Keratinocyte (primary cell): ENCODE data around the gene MFAP3L. TPM values are rescaled to one million over a fixed set of nuclear protein-coding genes. Genes with fewer than 3 reads are reported as not detected.

Experiments used
- DNase-seq: peaks from one replicate; pipeline ENCODE4 v3.0.0-alpha.2; 2011; ENCODE audit warnings: low read depth, missing footprints, low spot score
- FAIRE-seq: peaks from 2 replicates; lab custom pipeline; 2011; peaks lifted over from hg19 to GRCh38; lab: Jason Lieb, UNC
- H2AFZ ChIP-seq: 2 replicates; pipeline ENCODE4 v1.6.0; 2012; ENCODE audit warnings: low read length, control low read depth, inconsistent platforms; ENCODE audit not compliant: control insufficient read depth
- H3K27ac ChIP-seq: 2 replicates; pipeline ENCODE4 v1.5.1; 2011; ENCODE audit warnings: low read length; ENCODE audit not compliant: control insufficient read depth, insufficient read depth
- H3K27me3 ChIP-seq: 3 replicates; pipeline ENCODE4 v1.6.0; 2011; ENCODE audit warnings: low read length; ENCODE audit not compliant: control insufficient read depth, insufficient read depth; ENCODE audit errors: extremely low read depth
- H3K36me3 ChIP-seq, 2 experiments: 2 replicates in 1 of 2; 3 replicates in 1 of 2; pipeline ENCODE4 v1.5.1; 2011; ENCODE audit warnings: low read length in 2 of 2, mild to moderate bottlenecking in 1 of 2; ENCODE audit not compliant: control insufficient read depth in 2 of 2, insufficient read depth in 2 of 2; ENCODE audit errors: extremely low read depth in 1 of 2
- H3K4me1 ChIP-seq: 3 replicates; pipeline ENCODE4 v1.5.1; 2011; ENCODE audit warnings: low read length; ENCODE audit not compliant: control insufficient read depth, insufficient read depth; ENCODE audit errors: extremely low read depth
- H3K4me2 ChIP-seq: 3 replicates; pipeline ENCODE4 v1.6.0; 2011; ENCODE audit warnings: low read depth, low read length; ENCODE audit not compliant: control insufficient read depth, insufficient read depth; ENCODE audit errors: extremely low read depth
- H3K4me3 ChIP-seq, 3 experiments: fragments of 200-600 bp in 1 of 3; sonication (generic) in 1 of 3; 2 replicates in 2 of 3; 3 replicates in 1 of 3; pipeline ENCODE4 v1.5.1; 2011 to 2016; ENCODE audit warnings: low read length in 3 of 3, mild to moderate bottlenecking in 3 of 3, control low read depth in 2 of 3, inconsistent platforms in 1 of 3, low read depth in 1 of 3, mixed read lengths in 1 of 3, mixed run types in 1 of 3, moderate library complexity in 1 of 3; ENCODE audit not compliant: control insufficient read depth in 2 of 3, insufficient read depth in 2 of 3; ENCODE audit errors: extremely low read depth in 1 of 3
- H3K79me2 ChIP-seq: 2 replicates; pipeline ENCODE4 v1.6.0; 2012; ENCODE audit warnings: low read length; ENCODE audit not compliant: control insufficient read depth, insufficient read depth
- H3K9ac ChIP-seq: 3 replicates; pipeline ENCODE4 v1.6.0; 2011; ENCODE audit warnings: low read length; ENCODE audit not compliant: control insufficient read depth, insufficient read depth; ENCODE audit errors: extremely low read depth
- H3K9me1 ChIP-seq: 3 replicates; pipeline ENCODE4 v1.6.0; 2011; ENCODE audit warnings: low read length; ENCODE audit not compliant: control insufficient read depth, insufficient read depth; ENCODE audit errors: extremely low read depth
- H3K9me3 ChIP-seq: 2 replicates; pipeline ENCODE4 v1.5.1; 2012; ENCODE audit warnings: low read depth, low read length; ENCODE audit not compliant: control insufficient read depth
- H4K20me1 ChIP-seq: 3 replicates; pipeline ENCODE4 v1.6.0; 2011; ENCODE audit warnings: low read length; ENCODE audit not compliant: control insufficient read depth, insufficient read depth; ENCODE audit errors: extremely low read depth
- EZH2 ChIP-seq: IDR thresholded peaks from one replicate; pipeline ENCODE4 v1.6.1; 2012; ENCODE audit warnings: inconsistent platforms, mild to moderate bottlenecking, low read length, moderate library complexity
- dilution Hi-C: fragments of 300-500 bp; cut with MboI; formaldehyde crosslinking; loops from one replicate; pipeline ENCODE4 v1.7.0; 2020; ENCODE audit warnings: low sequenced_read_pairs; ENCODE audit not compliant: extremely low pct_ligation_motif_present
- polyA plus RNA-seq, 5 experiments: library from polyadenylated mRNA; depleted of rRNA in 3 of 5; stranded (reverse) in 3 of 5; stranded (forward) in 1 of 5; unstranded in 1 of 5; fragments of >200 nt; gene quantifications; 1 replicate in 1 of 5; 2 replicates in 3 of 5; 3 replicates in 1 of 5; pipeline versions ENCODE4 v1.2.1 to v1.2.3, GENCODE V29; 2011 to 2012; ENCODE audit warnings: missing spikeins in 2 of 5, low read depth in 1 of 5, low replicate concordance in 1 of 5
- TF ChIP-seq, protein P1 (sequence below), 3 experiments: IDR thresholded peaks in 1 of 3; conservative IDR thresholded peaks in 1 of 3; optimal IDR thresholded peaks in 1 of 3; 2 replicates in 2 of 3; 3 replicates in 1 of 3; pipeline versions ENCODE3 to v1.5.1; 2011; ENCODE audit warnings: low read length in 3 of 3, mild to moderate bottlenecking in 3 of 3, moderate library complexity in 2 of 3, control low read depth in 1 of 3, inconsistent platforms in 1 of 3; ENCODE audit not compliant: insufficient read depth in 2 of 3; ENCODE audit errors: extremely low read depth in 1 of 3

MFAP3L gene
- polyA plus RNA-seq, 1 donor (not counting 4 experiments of a cell fraction or from before 2014, with no cell fraction given) = 7.6 TPM

GRCh38 chr4:170068438-170069128 lies 42.4 kb upstream of the MFAP3L start:
- no peak overlapping the region for H3K27ac ChIP-seq
- no peak overlapping the region for H2AFZ ChIP-seq
- TF ChIP-seq EZH2 = no peak
- TF ChIP-seq, protein P1, sequence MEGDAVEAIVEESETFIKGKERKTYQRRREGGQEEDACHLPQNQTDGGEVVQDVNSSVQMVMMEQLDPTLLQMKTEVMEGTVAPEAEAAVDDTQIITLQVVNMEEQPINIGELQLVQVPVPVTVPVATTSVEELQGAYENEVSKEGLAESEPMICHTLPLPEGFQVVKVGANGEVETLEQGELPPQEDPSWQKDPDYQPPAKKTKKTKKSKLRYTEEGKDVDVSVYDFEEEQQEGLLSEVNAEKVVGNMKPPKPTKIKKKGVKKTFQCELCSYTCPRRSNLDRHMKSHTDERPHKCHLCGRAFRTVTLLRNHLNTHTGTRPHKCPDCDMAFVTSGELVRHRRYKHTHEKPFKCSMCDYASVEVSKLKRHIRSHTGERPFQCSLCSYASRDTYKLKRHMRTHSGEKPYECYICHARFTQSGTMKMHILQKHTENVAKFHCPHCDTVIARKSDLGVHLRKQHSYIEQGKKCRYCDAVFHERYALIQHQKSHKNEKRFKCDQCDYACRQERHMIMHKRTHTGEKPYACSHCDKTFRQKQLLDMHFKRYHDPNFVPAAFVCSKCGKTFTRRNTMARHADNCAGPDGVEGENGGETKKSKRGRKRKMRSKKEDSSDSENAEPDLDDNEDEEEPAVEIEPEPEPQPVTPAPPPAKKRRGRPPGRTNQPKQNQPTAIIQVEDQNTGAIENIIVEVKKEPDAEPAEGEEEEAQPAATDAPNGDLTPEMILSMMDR (optimal IDR thresholded peaks at IDR 0.05 in 1 of 3, IDR thresholded peaks at IDR 0.05 in 1 of 3, conservative IDR thresholded peaks at IDR 0.05 in 1 of 3; ENCODE audit: extremely low read depth in 1 of 3, insufficient read depth in 2 of 3, low read length in 3 of 3) = no peak
- H3K9me1 ChIP-seq = no peaks in the 10 kb centered on the region
- H3K9ac ChIP-seq = no peak overlapping the region
- no peak overlapping the region for H3K4me3 ChIP-seq
- H3K36me3 ChIP-seq = no peaks in the 10 kb centered on the region
- H3K27me3 ChIP-seq = no peaks in the 10 kb centered on the region
- dilution Hi-C loops = no loop called here
- H3K79me2 ChIP-seq = no peaks in the 10 kb centered on the region
- no peak for DNase-seq
- no peaks in the 10 kb centered on the region for H3K9me3 ChIP-seq
- no peaks in the 10 kb centered on the region for H3K4me1 ChIP-seq
- no peak overlapping the region for H3K4me2 ChIP-seq
- no peak for FAIRE-seq
- no peaks in the 10 kb centered on the region for H4K20me1 ChIP-seq

GRCh38 chr4:170059421-170059820 lies 33.2 kb upstream of the MFAP3L start:
- no peaks in the 10 kb centered on the region for H3K36me3 ChIP-seq
- H3K9me1 ChIP-seq = no peaks in the 10 kb centered on the region
- no peaks in the 10 kb centered on the region for H3K27me3 ChIP-seq
- FAIRE-seq = no peak
- no peaks in the 10 kb centered on the region for H4K20me1 ChIP-seq
- DNase-seq = no peak
- H3K27ac ChIP-seq = no peak overlapping the region
- H3K4me1 ChIP-seq = no peaks in the 10 kb centered on the region
- no peak overlapping the region for H3K9ac ChIP-seq
- no peaks in the 10 kb centered on the region for H3K9me3 ChIP-seq
- H3K4me3 ChIP-seq = no peak overlapping the region
- dilution Hi-C loops = no loop called here
- H3K4me2 ChIP-seq = no peak overlapping the region
- H2AFZ ChIP-seq = no peak overlapping the region
- TF ChIP-seq EZH2 = no peak
- TF ChIP-seq, protein P1 (optimal IDR thresholded peaks at IDR 0.05 in 1 of 3, IDR thresholded peaks at IDR 0.05 in 1 of 3, conservative IDR thresholded peaks at IDR 0.05 in 1 of 3; ENCODE audit: extremely low read depth in 1 of 3, insufficient read depth in 2 of 3, low read length in 3 of 3) = no peak
- no peaks in the 10 kb centered on the region for H3K79me2 ChIP-seq
